Stimulated activated CD4-positive, alpha-beta T cell treated with anti-CD3 and anti-CD28 coated beads, TNF-alpha, amount 100 ng/mL, for 1 hour (primary cell): ENCODE results near the gene PDIA4.

Experiments used
- DNase-seq, 3 donors: peaks; one replicate each; pipeline ENCODE4 v3.0.0-alpha.2; 2020; ENCODE audit warnings: low read depth in 3 of 3, low spot score in 1 of 3

PDIA4 gene

DNA sequence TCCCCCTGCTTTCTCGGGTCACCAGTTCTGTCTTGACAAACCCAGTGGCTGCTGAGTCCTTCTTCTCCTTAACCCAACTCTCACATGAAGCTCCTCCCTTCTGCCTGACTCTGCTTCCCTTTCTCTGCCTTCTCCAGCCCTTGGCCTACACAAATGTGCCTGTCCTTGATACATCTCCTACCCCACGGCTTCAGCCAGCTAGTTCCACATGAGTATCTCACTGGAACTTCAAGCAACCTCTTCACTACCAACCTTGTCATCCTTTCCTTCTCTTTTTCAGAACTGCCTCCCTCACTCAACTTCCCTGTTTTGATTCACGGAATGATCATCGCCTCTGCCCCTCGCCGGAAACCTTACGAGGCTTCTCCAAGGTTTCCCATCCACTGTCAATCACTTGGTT lies 55.9 kb downstream of the PDIA4 start:
- no peak for DNase-seq

GRCh38 chr7:148967602-148968001 lies 60.7 kb downstream of the PDIA4 start:
- no peak for DNase-seq

DNA sequence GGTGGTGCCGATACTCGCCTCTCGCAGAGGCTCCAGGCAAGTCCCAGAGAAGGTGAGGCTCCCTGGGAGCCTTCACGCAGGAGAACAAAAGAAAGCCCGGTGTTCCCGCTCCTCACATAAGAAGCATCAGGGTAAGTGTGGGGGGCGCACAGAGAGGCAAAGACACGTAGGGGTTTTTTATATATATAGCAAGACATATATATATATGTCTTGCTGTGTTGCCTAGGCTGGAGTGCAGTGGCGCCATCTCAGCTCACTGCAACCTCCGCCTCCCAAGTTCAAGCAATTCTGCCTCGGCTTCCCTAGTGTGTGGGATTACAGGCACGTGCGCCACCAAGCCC lies 61.3 kb downstream of the PDIA4 start:
- no peak for DNase-seq

DNA sequence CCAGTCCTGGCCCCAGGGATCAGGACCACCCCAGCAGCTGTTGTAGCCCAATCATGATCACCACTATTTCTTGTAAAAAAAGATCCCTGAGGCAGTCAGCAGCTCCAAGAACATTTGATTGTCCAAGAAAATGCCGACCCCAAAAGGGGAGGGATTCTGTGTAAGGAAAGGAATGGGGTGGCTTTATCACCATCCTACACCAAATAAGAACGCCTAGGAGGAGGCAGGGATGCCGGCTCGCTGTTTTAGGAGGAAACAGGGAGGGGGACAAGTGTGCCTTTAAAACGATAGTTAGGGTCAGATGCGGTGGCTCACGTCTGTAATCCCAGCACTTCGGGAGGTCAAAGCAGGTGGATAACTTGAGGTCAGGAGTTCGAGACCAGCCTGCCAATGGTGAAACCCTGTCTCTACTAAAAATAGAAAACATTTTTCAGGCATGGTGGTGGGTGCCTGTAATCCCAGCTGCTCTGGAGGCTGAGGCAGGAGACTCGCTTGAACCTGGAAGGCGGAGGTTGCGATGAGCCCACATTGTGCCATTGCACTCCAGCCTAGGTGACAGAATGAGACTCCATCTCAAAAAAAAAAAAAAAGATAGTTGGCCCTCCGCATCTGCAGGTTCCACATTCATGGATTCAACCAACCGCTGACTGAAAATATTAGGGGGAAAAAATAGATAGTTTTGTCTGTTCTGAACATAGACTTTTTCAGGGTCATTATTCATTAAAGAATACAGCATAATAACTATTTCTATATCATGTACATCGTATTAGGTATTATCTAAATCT lies 63.6 kb downstream of the PDIA4 start:
- no peak for DNase-seq

- DNase-seq = no peak
Measured at GRCh38 chr7:148963583-148964482, 64.5 kb downstream of the PDIA4 start.

- DNase-seq = peak in 2 of 3 donors; percentile 22 to 31
Measured at GRCh38 chr7:148962823-148963582, 65.3 kb downstream of the PDIA4 start.

DNA sequence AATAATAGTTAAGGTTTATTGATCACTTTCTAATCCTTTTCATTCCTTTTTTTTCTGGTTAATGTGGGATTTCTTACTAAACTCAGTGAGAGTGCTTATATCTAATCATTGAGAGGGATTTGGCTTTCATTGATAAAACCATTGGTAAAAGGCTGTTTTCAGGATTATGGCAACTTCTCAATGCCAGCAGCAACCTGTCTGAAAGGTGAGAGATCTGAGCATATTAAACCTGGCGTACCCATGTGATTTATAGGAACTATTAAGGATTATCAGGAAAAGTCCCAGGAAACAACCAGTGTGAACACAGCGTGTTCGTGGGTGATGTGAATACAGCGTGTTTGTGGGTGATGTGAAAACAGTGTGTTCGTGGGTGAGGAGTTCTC lies 65.9 kb downstream of the PDIA4 start:
- no peak for DNase-seq

GRCh38 chr7:148959726-148960125 lies 68.6 kb downstream of the PDIA4 start:
- DNase-seq = no peak

- DNase-seq = no peak
Measured at GRCh38 chr7:148958061-148958460, 70.2 kb downstream of the PDIA4 start.

GRCh38 chr7:148954766-148955165 lies 73.5 kb downstream of the PDIA4 start:
- no peak for DNase-seq

GRCh38 chr7:148953676-148954075 lies 74.6 kb downstream of the PDIA4 start:
- DNase-seq = no peak
